Measurements from ENCODE around the gene DSTYK. TPM values are rescaled to one million over a fixed set of nuclear protein-coding genes. Genes with fewer than 3 reads are reported as not detected.

The DSTYK gene
- polyA plus RNA-seq, 2 donors = 3.2 to 3.4 TPM

GRCh38 chr1:205225901-205226765, 14.6 kb upstream of the DSTYK start:
- WGBS, 2 donors = 45 to 48% methylated on average over 11 of the region's 11 CpGs
- no peaks in the 10 kb centered on the region for H3K27me3 ChIP-seq (ENCODE audit: control insufficient read depth in 1 of 2, insufficient read depth in 2 of 2, low read length in 2 of 2)
- H3K9me3 ChIP-seq (ENCODE audit: control insufficient read depth in 2 of 2, insufficient read depth in 1 of 2, low read depth in 1 of 2, low read length in 1 of 2) = no peaks in the 10 kb centered on the region
- no peak overlapping the region for H3K4me3 ChIP-seq (ENCODE audit: low read depth in 1 of 2, low read length in 2 of 2)
- H3K27ac ChIP-seq (ENCODE audit: low read depth in 2 of 2, low read length in 1 of 2) = peak overlapping the region in 1 of 2 donors; percentile 17
- H3K4me1 ChIP-seq (ENCODE audit: control insufficient read depth in 2 of 2, insufficient read depth in 2 of 2, low read length in 1 of 2) = peaks cover 0 to 7% of the 10 kb centered on the region in 2 donors
- H3K36me3 ChIP-seq (ENCODE audit: control insufficient read depth in 2 of 2, insufficient read depth in 2 of 2, low read length in 1 of 2) = no peaks in the 10 kb centered on the region

GRCh38 chr1:205224736-205225135, 13.2 kb upstream of the DSTYK start:
- Histone ChIP-seq H3K27ac (ENCODE audit: low read depth in 2 of 2, low read length in 1 of 2) (no peak overlapping the region), H3K36me3 (ENCODE audit: control insufficient read depth in 2 of 2, insufficient read depth in 2 of 2, low read length in 1 of 2) (no peaks in the 10 kb centered on the region), H3K4me1 (ENCODE audit: control insufficient read depth in 2 of 2, insufficient read depth in 2 of 2, low read length in 1 of 2) (peaks cover 0 to 7% of the 10 kb centered on the region in 2 donors), H3K4me3 (ENCODE audit: low read depth in 1 of 2, low read length in 2 of 2) (no peak overlapping the region), H3K9me3 (ENCODE audit: control insufficient read depth in 2 of 2, insufficient read depth in 1 of 2, low read depth in 1 of 2, low read length in 1 of 2) (no peaks in the 10 kb centered on the region), H3K27me3 (ENCODE audit: control insufficient read depth in 1 of 2, insufficient read depth in 2 of 2, low read length in 2 of 2) (no peaks in the 10 kb centered on the region)

- no peaks in the 10 kb centered on the region for H3K4me1 ChIP-seq (ENCODE audit: control insufficient read depth in 2 of 2, insufficient read depth in 2 of 2, low read length in 1 of 2)
- no peaks in the 10 kb centered on the region for H3K27me3 ChIP-seq (ENCODE audit: control insufficient read depth in 1 of 2, insufficient read depth in 2 of 2, low read length in 2 of 2)
- H3K36me3 ChIP-seq (ENCODE audit: control insufficient read depth in 2 of 2, insufficient read depth in 2 of 2, low read length in 1 of 2) = no peaks in the 10 kb centered on the region
- no peaks in the 10 kb centered on the region for H3K9me3 ChIP-seq (ENCODE audit: control insufficient read depth in 2 of 2, insufficient read depth in 1 of 2, low read depth in 1 of 2, low read length in 1 of 2)
- H3K27ac ChIP-seq (ENCODE audit: low read depth in 2 of 2, low read length in 1 of 2) = no peak overlapping the region
- no peak overlapping the region for H3K4me3 ChIP-seq (ENCODE audit: low read depth in 1 of 2, low read length in 2 of 2)
- 74 to 76% methylated on average over 2 of the region's 2 CpGs for WGBS, 2 donors
Measured at GRCh38 chr1:205220421-205220820, 8.9 kb upstream of the DSTYK start.

- Histone ChIP-seq H3K9me3 (ENCODE audit: control insufficient read depth in 2 of 2, insufficient read depth in 1 of 2, low read depth in 1 of 2, low read length in 1 of 2) (no peaks in the 10 kb centered on the region), H3K27ac (ENCODE audit: low read depth in 2 of 2, low read length in 1 of 2) (no peak overlapping the region), H3K4me1 (ENCODE audit: control insufficient read depth in 2 of 2, insufficient read depth in 2 of 2, low read length in 1 of 2) (no peaks in the 10 kb centered on the region), H3K36me3 (ENCODE audit: control insufficient read depth in 2 of 2, insufficient read depth in 2 of 2, low read length in 1 of 2) (no peaks in the 10 kb centered on the region), H3K27me3 (ENCODE audit: control insufficient read depth in 1 of 2, insufficient read depth in 2 of 2, low read length in 2 of 2) (no peaks in the 10 kb centered on the region), H3K4me3 (ENCODE audit: low read depth in 1 of 2, low read length in 2 of 2) (no peak overlapping the region)
- 64 to 66% methylated on average over 3 of the region's 3 CpGs for WGBS, 2 donors
Measured at GRCh38 chr1:205217418-205217817, 5.9 kb upstream of the DSTYK start.

GRCh38 chr1:205216588-205216987, 5.1 kb upstream of the DSTYK start:
- Histone ChIP-seq H3K9me3 (ENCODE audit: control insufficient read depth in 2 of 2, insufficient read depth in 1 of 2, low read depth in 1 of 2, low read length in 1 of 2) (no peaks in the 10 kb centered on the region), H3K4me1 (ENCODE audit: control insufficient read depth in 2 of 2, insufficient read depth in 2 of 2, low read length in 1 of 2) (no peaks in the 10 kb centered on the region), H3K27ac (ENCODE audit: low read depth in 2 of 2, low read length in 1 of 2) (no peak overlapping the region), H3K27me3 (ENCODE audit: control insufficient read depth in 1 of 2, insufficient read depth in 2 of 2, low read length in 2 of 2) (no peaks in the 10 kb centered on the region), H3K4me3 (ENCODE audit: low read depth in 1 of 2, low read length in 2 of 2) (no peak overlapping the region), H3K36me3 (ENCODE audit: control insufficient read depth in 2 of 2, insufficient read depth in 2 of 2, low read length in 1 of 2) (no peaks in the 10 kb centered on the region)
- 85 to 89% methylated on average over 4 of the region's 4 CpGs for WGBS, 2 donors

- Histone ChIP-seq H3K27me3 (ENCODE audit: control insufficient read depth in 1 of 2, insufficient read depth in 2 of 2, low read length in 2 of 2) (no peaks in the 10 kb centered on the region), H3K4me3 (ENCODE audit: low read depth in 1 of 2, low read length in 2 of 2) (no peak overlapping the region), H3K36me3 (ENCODE audit: control insufficient read depth in 2 of 2, insufficient read depth in 2 of 2, low read length in 1 of 2) (no peaks in the 10 kb centered on the region), H3K9me3 (ENCODE audit: control insufficient read depth in 2 of 2, insufficient read depth in 1 of 2, low read depth in 1 of 2, low read length in 1 of 2) (no peaks in the 10 kb centered on the region), H3K27ac (ENCODE audit: low read depth in 2 of 2, low read length in 1 of 2) (no peak overlapping the region), H3K4me1 (ENCODE audit: control insufficient read depth in 2 of 2, insufficient read depth in 2 of 2, low read length in 1 of 2) (no peaks in the 10 kb centered on the region)
- 62 to 68% methylated on average over 1 of the region's 1 CpG for WGBS, 2 donors
Measured at GRCh38 chr1:205214756-205215155, 3.3 kb upstream of the DSTYK start.

- Histone ChIP-seq H3K4me1 (ENCODE audit: control insufficient read depth in 2 of 2, insufficient read depth in 2 of 2, low read length in 1 of 2) (no peaks in the 10 kb centered on the region), H3K4me3 (ENCODE audit: low read depth in 1 of 2, low read length in 2 of 2) (peak overlapping the region; percentile 78 to 97), H3K27me3 (ENCODE audit: control insufficient read depth in 1 of 2, insufficient read depth in 2 of 2, low read length in 2 of 2) (no peaks in the 10 kb centered on the region), H3K36me3 (ENCODE audit: control insufficient read depth in 2 of 2, insufficient read depth in 2 of 2, low read length in 1 of 2) (no peaks in the 10 kb centered on the region), H3K9me3 (ENCODE audit: control insufficient read depth in 2 of 2, insufficient read depth in 1 of 2, low read depth in 1 of 2, low read length in 1 of 2) (no peaks in the 10 kb centered on the region), H3K27ac (ENCODE audit: low read depth in 2 of 2, low read length in 1 of 2) (peak overlapping the region in 1 of 2 donors; percentile 85)
- WGBS, 2 donors = 44 to 52% methylated on average over 13 of the region's 13 CpGs
Measured at GRCh38 chr1:205211839-205212536, 486 bp upstream of the DSTYK start.

GRCh38 chr1:205210756-205211168, 740 bp downstream of the DSTYK start:
- Histone ChIP-seq H3K9me3 (ENCODE audit: control insufficient read depth in 2 of 2, insufficient read depth in 1 of 2, low read depth in 1 of 2, low read length in 1 of 2) (no peaks in the 10 kb centered on the region), H3K27ac (ENCODE audit: low read depth in 2 of 2, low read length in 1 of 2) (peak overlapping the region; percentile 85 to 96), H3K4me1 (ENCODE audit: control insufficient read depth in 2 of 2, insufficient read depth in 2 of 2, low read length in 1 of 2) (no peaks in the 10 kb centered on the region), H3K4me3 (ENCODE audit: low read depth in 1 of 2, low read length in 2 of 2) (peak overlapping the region; percentile 78 to 97), H3K27me3 (ENCODE audit: control insufficient read depth in 1 of 2, insufficient read depth in 2 of 2, low read length in 2 of 2) (no peaks in the 10 kb centered on the region), H3K36me3 (ENCODE audit: control insufficient read depth in 2 of 2, insufficient read depth in 2 of 2, low read length in 1 of 2) (no peaks in the 10 kb centered on the region)
- WGBS, 2 donors = 0% methylated on average over 30 to 31 of the region's 31 CpGs

- Histone ChIP-seq H3K4me3 (ENCODE audit: low read depth in 1 of 2, low read length in 2 of 2) (no peak overlapping the region), H3K27ac (ENCODE audit: low read depth in 2 of 2, low read length in 1 of 2) (no peak overlapping the region), H3K9me3 (ENCODE audit: control insufficient read depth in 2 of 2, insufficient read depth in 1 of 2, low read depth in 1 of 2, low read length in 1 of 2) (no peaks in the 10 kb centered on the region), H3K36me3 (ENCODE audit: control insufficient read depth in 2 of 2, insufficient read depth in 2 of 2, low read length in 1 of 2) (no peaks in the 10 kb centered on the region), H3K27me3 (ENCODE audit: control insufficient read depth in 1 of 2, insufficient read depth in 2 of 2, low read length in 2 of 2) (no peaks in the 10 kb centered on the region), H3K4me1 (ENCODE audit: control insufficient read depth in 2 of 2, insufficient read depth in 2 of 2, low read length in 1 of 2) (no peaks in the 10 kb centered on the region)
- WGBS, 2 donors = 90 to 93% methylated on average over 3 of the region's 3 CpGs
Measured at GRCh38 chr1:205208811-205209210, 2.7 kb downstream of the DSTYK start.

Data from esophagus (tissue), 2 donors.